Epidermal melanocyte (primary cell): ENCODE measurements around the gene ATP8B3.

Experiments
- DNase-seq: peaks from one replicate; pipeline ENCODE4 v3.0.0; 2011; ENCODE audit warnings: low spot score; ENCODE audit not compliant: insufficient read length

ATP8B3 gene

GRCh38 chr19:1816530-1817298 lies 4.6 kb upstream of the ATP8B3 start:
- DNase-seq, result no peak

GRCh38 chr19:1815605-1816529 lies 3.8 kb upstream of the ATP8B3 start:
- no peak for DNase-seq

- no peak for DNase-seq
Measured at GRCh38 chr19:1814833-1815604, 2.9 kb upstream of the ATP8B3 start.

GRCh38 chr19:1814391-1814790 lies 2.3 kb upstream of the ATP8B3 start:
- no peak for DNase-seq

GRCh38 chr19:1813192-1814182 lies 1.4 kb upstream of the ATP8B3 start:
- no peak for DNase-seq

GRCh38 chr19:1812426-1813191 lies 533 bp upstream of the ATP8B3 start:
- DNase-seq, result peak; percentile 100

GRCh38 chr19:1811472-1811894 lies 593 bp downstream of the ATP8B3 start:
- DNase-seq, result no peak

- no peak for DNase-seq
Measured at GRCh38 chr19:1810439-1811160, 1.5 kb downstream of the ATP8B3 start.

- DNase-seq, result no peak
Measured at GRCh38 chr19:1809678-1810077, 2.4 kb downstream of the ATP8B3 start.

GRCh38 chr19:1808395-1808731 lies 3.7 kb downstream of the ATP8B3 start:
- no peak for DNase-seq

GRCh38 chr19:1807695-1808394 lies 4.2 kb downstream of the ATP8B3 start:
- DNase-seq, result no peak

- no peak for DNase-seq
Measured at GRCh38 chr19:1807030-1807694, 4.9 kb downstream of the ATP8B3 start.

- no peak for DNase-seq
Measured at GRCh38 chr19:1806184-1807029, 5.7 kb downstream of the ATP8B3 start.

GRCh38 chr19:1805401-1806183 lies 6.5 kb downstream of the ATP8B3 start:
- DNase-seq, result no peak

GRCh38 chr19:1804858-1805257 lies 7.2 kb downstream of the ATP8B3 start:
- no peak for DNase-seq

GRCh38 chr19:1799695-1800342 lies 12.3 kb downstream of the ATP8B3 start:
- no peak for DNase-seq
